ENCODE results near the gene XRCC4. TPM values are rescaled to one million over a fixed set of nuclear protein-coding genes. Genes with fewer than 3 reads are reported as not detected.

XRCC4 gene
- total RNA-seq, 6 experiments from 2014 or later, result 13.6 to 17.1 (median 14.4) TPM

DNA sequence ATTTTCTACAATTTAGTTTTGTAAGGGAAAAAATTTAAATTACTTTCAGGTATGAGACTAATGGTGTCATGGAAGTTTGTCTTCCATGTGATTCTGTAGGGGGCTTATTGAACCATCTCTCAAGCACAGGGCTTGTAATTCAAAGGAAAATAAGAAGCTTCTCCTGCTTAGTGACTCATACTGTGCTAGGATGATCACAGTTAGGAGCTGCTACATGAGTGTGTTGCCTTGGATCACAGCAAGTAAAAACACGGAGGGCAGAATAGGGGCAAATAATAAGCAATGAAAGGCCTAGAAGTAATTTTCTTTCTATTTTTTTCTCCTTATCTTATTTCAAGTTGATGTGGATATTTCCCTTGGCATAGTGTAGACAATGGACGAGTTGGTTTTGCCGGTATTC is 29.1 kb upstream of the XRCC4 start:
- Mint-ChIP-seq H3K9me3 (no peaks in the 10 kb centered on the region), H3K27ac (no peak overlapping the region), H3K36me3 (ENCODE audit: low read depth) (peaks cover 25% of the 10 kb centered on the region), H3K4me3 (no peak overlapping the region), H3K27me3 (ENCODE audit: insufficient read depth) (no peaks in the 10 kb centered on the region), H3K4me1 (ENCODE audit: low read depth) (no peaks in the 10 kb centered on the region)
- TF ChIP-seq, protein P1, sequence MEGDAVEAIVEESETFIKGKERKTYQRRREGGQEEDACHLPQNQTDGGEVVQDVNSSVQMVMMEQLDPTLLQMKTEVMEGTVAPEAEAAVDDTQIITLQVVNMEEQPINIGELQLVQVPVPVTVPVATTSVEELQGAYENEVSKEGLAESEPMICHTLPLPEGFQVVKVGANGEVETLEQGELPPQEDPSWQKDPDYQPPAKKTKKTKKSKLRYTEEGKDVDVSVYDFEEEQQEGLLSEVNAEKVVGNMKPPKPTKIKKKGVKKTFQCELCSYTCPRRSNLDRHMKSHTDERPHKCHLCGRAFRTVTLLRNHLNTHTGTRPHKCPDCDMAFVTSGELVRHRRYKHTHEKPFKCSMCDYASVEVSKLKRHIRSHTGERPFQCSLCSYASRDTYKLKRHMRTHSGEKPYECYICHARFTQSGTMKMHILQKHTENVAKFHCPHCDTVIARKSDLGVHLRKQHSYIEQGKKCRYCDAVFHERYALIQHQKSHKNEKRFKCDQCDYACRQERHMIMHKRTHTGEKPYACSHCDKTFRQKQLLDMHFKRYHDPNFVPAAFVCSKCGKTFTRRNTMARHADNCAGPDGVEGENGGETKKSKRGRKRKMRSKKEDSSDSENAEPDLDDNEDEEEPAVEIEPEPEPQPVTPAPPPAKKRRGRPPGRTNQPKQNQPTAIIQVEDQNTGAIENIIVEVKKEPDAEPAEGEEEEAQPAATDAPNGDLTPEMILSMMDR (IDR thresholded peaks at IDR 0.05), result no peak
- no peak for DNase-seq

DNA sequence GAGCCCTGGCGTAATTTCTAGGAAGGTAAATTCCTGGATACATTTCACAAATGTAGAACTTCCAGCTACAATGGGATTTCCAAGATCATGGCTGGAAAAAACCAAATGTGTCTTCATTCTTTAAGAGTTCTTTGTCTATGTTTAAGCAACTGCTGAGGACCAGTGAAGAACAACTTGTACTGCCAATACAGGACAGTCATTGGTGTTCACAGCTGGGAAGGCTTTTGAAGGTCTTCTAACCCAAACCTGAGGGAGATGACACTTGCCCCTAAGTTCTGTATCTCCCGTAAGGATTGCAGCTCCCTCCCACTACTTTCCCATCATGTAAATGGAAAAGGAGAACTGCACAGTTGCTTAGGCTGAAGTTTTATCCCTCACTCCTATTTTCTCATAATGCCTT is 28.5 kb upstream of the XRCC4 start:
- Mint-ChIP-seq H3K27ac (no peak overlapping the region), H3K36me3 (ENCODE audit: low read depth) (peaks cover 23% of the 10 kb centered on the region), H3K4me3 (no peak overlapping the region), H3K9me3 (no peaks in the 10 kb centered on the region), H3K27me3 (ENCODE audit: insufficient read depth) (no peaks in the 10 kb centered on the region), H3K4me1 (ENCODE audit: low read depth) (peaks cover 2% of the 10 kb centered on the region; the same call in 1 of the 2 replicates)
- TF ChIP-seq, protein P1 (IDR thresholded peaks at IDR 0.05), result no peak
- no peak for DNase-seq

DNA sequence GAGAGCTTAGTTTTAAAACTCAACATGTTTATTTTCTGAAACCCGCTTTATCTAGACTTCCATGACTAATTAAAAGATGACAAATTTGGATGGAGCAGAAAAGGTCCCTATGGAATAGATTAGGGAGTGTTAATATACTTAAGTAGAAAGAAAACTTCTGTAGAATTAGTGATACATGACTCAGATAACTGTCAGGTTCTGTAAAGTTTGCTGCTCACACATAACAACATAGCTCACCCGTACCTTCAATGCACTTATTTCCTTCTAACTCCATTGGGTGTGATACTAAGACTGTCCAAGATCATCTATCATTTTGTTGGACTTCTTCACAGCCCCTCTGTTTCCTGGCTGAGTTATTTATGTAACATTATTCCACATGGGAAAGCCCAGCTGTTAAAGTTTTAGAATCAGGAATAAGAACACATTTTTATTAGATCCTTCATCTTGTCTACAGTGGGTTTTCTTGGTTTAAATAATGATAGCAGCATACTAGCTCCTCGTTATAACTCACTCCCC is 27.9 kb upstream of the XRCC4 start:
- Mint-ChIP-seq H3K27me3 (ENCODE audit: insufficient read depth) (no peaks in the 10 kb centered on the region), H3K9me3 (no peaks in the 10 kb centered on the region), H3K4me3 (no peak overlapping the region), H3K36me3 (ENCODE audit: low read depth) (peaks cover 29% of the 10 kb centered on the region), H3K4me1 (ENCODE audit: low read depth) (peaks cover 8% of the 10 kb centered on the region; the same call in 1 of the 2 replicates), H3K27ac (no peak overlapping the region)
- DNase-seq, result no peak
- TF ChIP-seq, protein P1 (IDR thresholded peaks at IDR 0.05), result no peak

DNA sequence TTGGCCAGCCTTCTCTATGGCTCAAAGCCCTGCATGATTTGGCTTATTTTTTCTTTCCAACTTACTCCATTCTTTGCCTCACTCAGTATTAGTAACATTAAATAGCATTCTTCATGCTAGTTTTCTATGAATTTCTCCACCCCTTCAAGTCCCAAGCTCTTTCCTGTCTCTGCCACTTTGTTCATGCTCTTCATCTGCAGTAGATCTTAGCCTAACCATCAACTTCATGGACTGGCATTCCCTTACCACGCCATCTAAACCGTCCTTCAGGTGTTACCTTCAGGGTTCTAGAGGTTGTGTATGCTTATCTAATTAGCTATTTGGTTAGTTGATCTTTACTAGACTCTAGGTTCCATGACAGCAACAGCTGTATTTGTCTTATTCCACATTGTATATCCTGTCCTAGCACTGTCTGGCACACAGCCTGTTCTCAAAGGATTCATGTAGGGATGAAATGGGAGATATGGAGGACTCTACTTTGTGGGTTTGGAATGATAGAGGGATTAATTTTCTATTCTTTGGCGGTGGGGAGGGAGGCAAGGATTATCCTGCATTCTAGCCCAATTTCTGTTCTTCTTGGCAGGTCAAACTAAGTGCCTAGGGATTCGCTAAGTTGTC is 26.5 kb upstream of the XRCC4 start:
- peaks cover 40% of the 10 kb centered on the region for H3K36me3 Mint-ChIP-seq (ENCODE audit: low read depth)
- H3K9me3 Mint-ChIP-seq, result no peaks in the 10 kb centered on the region
- H3K27ac Mint-ChIP-seq, result no peak overlapping the region
- peaks cover 4% of the 10 kb centered on the region; the same call in 1 of the 2 replicates for H3K27me3 Mint-ChIP-seq (ENCODE audit: insufficient read depth)
- no peak for DNase-seq
- H3K4me3 Mint-ChIP-seq, result no peak overlapping the region
- TF ChIP-seq, protein P1 (IDR thresholded peaks at IDR 0.05), result no peak
- H3K4me1 Mint-ChIP-seq (ENCODE audit: low read depth), result peaks cover 9% of the 10 kb centered on the region; the same call in 1 of the 2 replicates

DNA sequence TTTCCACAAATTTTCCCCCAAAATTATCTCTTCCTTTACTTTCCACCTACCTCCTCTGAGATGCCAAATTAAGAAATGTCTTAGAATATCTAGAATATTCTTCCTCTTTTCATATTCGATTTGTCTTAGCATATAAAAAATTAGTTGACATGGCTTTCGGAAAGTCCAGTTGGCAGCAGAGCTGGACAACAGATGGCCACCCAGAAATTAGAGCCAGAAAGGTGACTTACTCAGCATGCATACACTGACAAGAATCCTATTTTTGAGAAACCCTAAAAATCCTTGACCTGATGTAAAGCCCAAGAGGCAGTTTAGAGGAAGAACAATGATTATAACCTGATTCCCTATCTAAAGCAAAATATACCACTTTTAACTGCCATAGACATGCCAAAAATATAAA is 22.2 kb upstream of the XRCC4 start:
- TF ChIP-seq, protein P1 (IDR thresholded peaks at IDR 0.05), result no peak
- Mint-ChIP-seq H3K9me3 (no peaks in the 10 kb centered on the region), H3K27ac (no peak overlapping the region), H3K36me3 (ENCODE audit: low read depth) (peaks cover 66% of the 10 kb centered on the region), H3K4me1 (ENCODE audit: low read depth) (peaks cover 31% of the 10 kb centered on the region), H3K27me3 (ENCODE audit: insufficient read depth) (peaks cover 4% of the 10 kb centered on the region; the same call in 1 of the 2 replicates), H3K4me3 (no peak overlapping the region)
- DNase-seq, result no peak

All from HFFc6 (cell line).